GM12892 (cell line): ENCODE results near the gene RLBP1.

Experiments
- POLR2A ChIP-seq: IDR thresholded peaks from 2 replicates; pipeline ENCODE4 v1.6.1; 2011; ENCODE audit warnings: low read depth, low read length, control low read depth
- POLR2AphosphoS5 ChIP-seq: IDR thresholded peaks from 2 replicates; pipeline ENCODE4 v1.6.1; 2011; ENCODE audit warnings: low read depth, low read length, control low read depth
- TAF1 ChIP-seq: IDR thresholded peaks from 2 replicates; pipeline ENCODE4 v1.6.1; 2011; ENCODE audit warnings: low read depth, mild to moderate bottlenecking, control low read depth, low read length, borderline replicate concordance

- TF ChIP-seq POLR2A (no peak), POLR2AphosphoS5 (no peak), TAF1 (no peak)
Measured at GRCh38 chr15:89215627-89216026, 5.8 kb downstream of the RLBP1 start.
